GM12878 (cell line): ENCODE results near the gene ZNF33B.

Experiments used
- BACH1 ChIP-seq: fragments of 450-650 bp; IDR thresholded peaks from 2 replicates; pipeline ENCODE4 v1.6.1; 2017; ENCODE audit warnings: mild to moderate bottlenecking, borderline replicate concordance
- BHLHE40 ChIP-seq, 2 experiments: fragments of 450-650 bp in 1 of 2; IDR thresholded peaks; 2 replicates each; pipeline ENCODE4 v1.6.1; 2011 to 2017; ENCODE audit warnings: low read depth in 2 of 2, borderline replicate concordance in 1 of 2, improper control_type of control experiment in 1 of 2, low read length in 1 of 2, mild to moderate bottlenecking in 1 of 2
- CHD4 ChIP-seq: fragments of 200-600 bp; sonication (generic); IDR thresholded peaks from 2 replicates; pipeline ENCODE4 v1.6.1; 2016; ENCODE audit warnings: mild to moderate bottlenecking
- RB1 ChIP-seq: fragments of 450-650 bp; formaldehyde crosslinking; IDR thresholded peaks from 2 replicates; pipeline ENCODE4 v1.6.1; 2017; ENCODE audit warnings: mild to moderate bottlenecking, borderline replicate concordance
- TAF1 ChIP-seq: IDR thresholded peaks from 2 replicates; pipeline ENCODE4 v1.6.1; 2011; ENCODE audit warnings: mild to moderate bottlenecking, low read depth, low read length, borderline replicate concordance
- ZZZ3 ChIP-seq: IDR thresholded peaks from 2 replicates; pipeline ENCODE4 v1.6.1; 2011; ENCODE audit warnings: low read depth; ENCODE audit not compliant: control insufficient read depth, insufficient read length
- TF ChIP-seq, protein P1 (sequence below): IDR thresholded peaks from 2 replicates; pipeline ENCODE4 v1.6.1; 2011; ENCODE audit warnings: low read depth, low read length, improper control_type of control experiment, borderline replicate concordance
- TF ChIP-seq, protein P2 (sequence below): IDR thresholded peaks from 2 replicates; pipeline ENCODE4 v1.6.1; 2011; ENCODE audit warnings: borderline replicate concordance, low read depth, mild to moderate bottlenecking, moderate library complexity, mixed read lengths, low read length; ENCODE audit not compliant: insufficient read depth; ENCODE audit errors: extremely low read length

DNA sequence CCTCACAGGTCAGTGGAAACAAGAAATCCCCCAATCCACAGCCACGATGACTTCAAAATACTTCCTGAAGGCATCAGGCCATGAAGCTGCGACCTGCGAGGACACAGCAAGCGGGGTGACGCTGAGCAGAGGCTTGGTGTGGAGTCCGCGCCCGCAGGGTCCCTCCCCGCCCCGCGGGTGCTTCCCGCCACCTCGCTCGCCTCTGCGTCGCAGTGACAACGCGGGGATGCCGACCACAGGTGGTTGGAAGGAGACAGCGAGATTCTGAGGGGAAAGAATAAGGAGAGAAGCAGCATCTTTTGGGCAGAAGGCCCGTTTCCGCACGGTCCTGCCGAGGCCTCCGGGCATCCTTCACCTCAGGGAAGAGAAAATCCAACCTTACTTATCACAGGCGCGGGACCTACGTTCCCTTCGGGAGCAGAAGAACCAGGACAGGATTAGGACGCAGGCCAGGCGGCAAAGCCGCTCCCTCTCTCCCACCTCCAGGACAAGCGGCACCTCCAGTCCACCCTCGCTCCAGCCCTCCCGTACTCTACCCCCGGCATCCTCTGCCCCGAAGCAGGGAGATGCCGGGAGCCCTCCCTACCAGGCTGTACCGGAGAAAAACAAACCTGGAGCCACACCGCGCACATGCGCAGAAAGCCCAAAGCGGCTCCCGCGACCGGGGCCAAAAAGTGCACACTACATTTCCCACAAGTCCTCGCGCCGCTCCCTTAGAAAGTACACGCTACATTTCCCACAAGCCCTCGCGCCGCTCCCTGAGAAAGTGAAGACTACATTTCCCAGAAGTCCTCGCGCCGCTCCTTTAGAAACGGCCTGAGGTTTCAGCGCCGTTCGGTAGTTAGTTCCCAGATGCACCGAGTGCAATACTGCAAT lies 85.9 kb downstream of the ZNF33B start:
- TF ChIP-seq RB1: 0 out of 2 replicates have a peak, but pooled peaks have one; percentile 12
- TF ChIP-seq, protein P1, sequence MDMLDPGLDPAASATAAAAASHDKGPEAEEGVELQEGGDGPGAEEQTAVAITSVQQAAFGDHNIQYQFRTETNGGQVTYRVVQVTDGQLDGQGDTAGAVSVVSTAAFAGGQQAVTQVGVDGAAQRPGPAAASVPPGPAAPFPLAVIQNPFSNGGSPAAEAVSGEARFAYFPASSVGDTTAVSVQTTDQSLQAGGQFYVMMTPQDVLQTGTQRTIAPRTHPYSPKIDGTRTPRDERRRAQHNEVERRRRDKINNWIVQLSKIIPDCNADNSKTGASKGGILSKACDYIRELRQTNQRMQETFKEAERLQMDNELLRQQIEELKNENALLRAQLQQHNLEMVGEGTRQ: no peak
- TF ChIP-seq TAF1: 0 out of 2 replicates have a peak, but pooled peaks have one; percentile 27
- TF ChIP-seq CHD4: no peak
- peak in 1 of 2 experiments; percentile 8; a peak in 1 of 4 replicates for TF ChIP-seq BHLHE40 (IDR thresholded peaks at IDR 0.05; ENCODE audit: borderline replicate concordance in 1 of 2, low read depth in 2 of 2, low read length in 1 of 2)
- TF ChIP-seq BACH1: no peak
- TF ChIP-seq ZZZ3: no peak
- TF ChIP-seq, protein P2, sequence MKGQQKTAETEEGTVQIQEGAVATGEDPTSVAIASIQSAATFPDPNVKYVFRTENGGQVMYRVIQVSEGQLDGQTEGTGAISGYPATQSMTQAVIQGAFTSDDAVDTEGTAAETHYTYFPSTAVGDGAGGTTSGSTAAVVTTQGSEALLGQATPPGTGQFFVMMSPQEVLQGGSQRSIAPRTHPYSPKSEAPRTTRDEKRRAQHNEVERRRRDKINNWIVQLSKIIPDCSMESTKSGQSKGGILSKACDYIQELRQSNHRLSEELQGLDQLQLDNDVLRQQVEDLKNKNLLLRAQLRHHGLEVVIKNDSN: no peak
